Neural progenitor cell (in vitro differentiated cells): ENCODE results near the gene PKN1.

ENCODE experiments used
- EZH2 ChIP-seq: fragments of 200-600 bp; sonication (generic); IDR thresholded peaks from 2 replicates; pipeline ENCODE4 v1.6.1; 2017; ENCODE audit warnings: antibody characterized with exemption, mild to moderate bottlenecking, moderate library complexity
- EZH2phosphoT487 ChIP-seq: fragments of 200-600 bp; sonication (generic); IDR thresholded peaks from 2 replicates; pipeline ENCODE4 v1.6.1; 2017; ENCODE audit warnings: antibody characterized with exemption
- TF ChIP-seq, protein P1 (sequence below): fragments of 200-600 bp; sonication (generic); IDR thresholded peaks from 2 replicates; pipeline ENCODE4 v1.5.1; 2017; ENCODE audit warnings: antibody characterized with exemption, mild to moderate bottlenecking

DNA sequence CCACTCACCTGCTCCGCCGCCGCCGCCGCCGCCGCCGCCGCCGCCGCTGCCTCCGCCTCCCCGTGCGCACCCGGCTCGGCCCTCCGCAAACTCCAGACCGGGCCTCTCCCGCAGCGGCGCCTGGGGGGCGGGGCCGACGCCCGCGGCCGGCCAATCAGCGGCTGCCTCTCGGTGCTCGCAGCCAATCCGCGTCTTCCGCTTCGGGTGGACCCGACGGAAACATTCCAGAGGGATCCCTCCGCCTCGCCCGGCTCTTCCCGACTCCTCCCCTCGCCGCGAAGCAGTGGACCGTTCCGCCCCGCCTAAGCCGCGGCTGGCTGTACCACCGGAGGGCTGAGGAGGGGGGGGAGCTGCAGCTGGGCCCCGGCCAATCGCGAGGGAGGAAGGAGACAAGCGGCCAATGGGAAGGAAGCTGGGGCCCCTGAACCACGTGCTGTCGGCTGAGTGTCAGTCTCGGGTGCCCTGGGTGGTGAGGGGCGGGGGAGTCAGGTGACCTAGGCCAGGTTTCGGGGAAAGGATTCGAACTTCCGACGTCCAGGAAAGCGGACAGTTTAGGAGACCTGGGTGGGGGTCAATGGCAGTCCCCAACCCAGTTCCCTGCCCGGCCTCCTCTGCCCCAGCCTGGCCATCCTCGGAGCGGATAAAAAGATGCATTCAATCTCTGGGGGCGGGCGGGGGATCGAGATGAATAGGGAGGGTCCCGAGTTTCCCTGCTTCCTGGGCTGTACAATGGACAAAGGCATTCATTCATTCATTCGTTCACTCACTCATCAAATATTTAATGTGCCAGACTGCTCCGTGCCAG lies 63.1 kb downstream of the PKN1 start, which contains the start of gene GIPC1:
- TF ChIP-seq EZH2 (no peak), EZH2phosphoT487 (no peak)
- TF ChIP-seq, protein P1, sequence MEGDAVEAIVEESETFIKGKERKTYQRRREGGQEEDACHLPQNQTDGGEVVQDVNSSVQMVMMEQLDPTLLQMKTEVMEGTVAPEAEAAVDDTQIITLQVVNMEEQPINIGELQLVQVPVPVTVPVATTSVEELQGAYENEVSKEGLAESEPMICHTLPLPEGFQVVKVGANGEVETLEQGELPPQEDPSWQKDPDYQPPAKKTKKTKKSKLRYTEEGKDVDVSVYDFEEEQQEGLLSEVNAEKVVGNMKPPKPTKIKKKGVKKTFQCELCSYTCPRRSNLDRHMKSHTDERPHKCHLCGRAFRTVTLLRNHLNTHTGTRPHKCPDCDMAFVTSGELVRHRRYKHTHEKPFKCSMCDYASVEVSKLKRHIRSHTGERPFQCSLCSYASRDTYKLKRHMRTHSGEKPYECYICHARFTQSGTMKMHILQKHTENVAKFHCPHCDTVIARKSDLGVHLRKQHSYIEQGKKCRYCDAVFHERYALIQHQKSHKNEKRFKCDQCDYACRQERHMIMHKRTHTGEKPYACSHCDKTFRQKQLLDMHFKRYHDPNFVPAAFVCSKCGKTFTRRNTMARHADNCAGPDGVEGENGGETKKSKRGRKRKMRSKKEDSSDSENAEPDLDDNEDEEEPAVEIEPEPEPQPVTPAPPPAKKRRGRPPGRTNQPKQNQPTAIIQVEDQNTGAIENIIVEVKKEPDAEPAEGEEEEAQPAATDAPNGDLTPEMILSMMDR, result no peak
